ENCODE data around the gene NDUFS5. TPM values are rescaled to one million over a fixed set of nuclear protein-coding genes. Genes with fewer than 3 reads are reported as not detected.
"Not testable (repeated sequence)": the region's sequence is repeated elsewhere in the genome, so short reads cannot be mapped to it uniquely, and the experiment has no call there.

NDUFS5 gene
- total RNA-seq, 1 donor from 2014 or later, result 212 TPM

GRCh38 chr1:39061951-39062350 is 35.8 kb downstream of the NDUFS5 start:
- TF ChIP-seq CTCF (conservative IDR thresholded peaks at IDR 0.05), result no peak
- Mint-ChIP-seq H3K9me3 (no peaks in the 10 kb centered on the region), H3K27ac (no peak overlapping the region), H3K36me3 (no peaks in the 10 kb centered on the region), H3K4me1 (ENCODE audit: unreplicated experiment) (no peaks in the 10 kb centered on the region), H3K27me3 (no peaks in the 10 kb centered on the region), H3K4me3 (no peak overlapping the region)
- DNase-seq (ENCODE audit: extremely low spot score, unreplicated experiment), result no peak

GRCh38 chr1:39063191-39063590 is 37.0 kb downstream of the NDUFS5 start:
- H3K4me1 Mint-ChIP-seq (ENCODE audit: unreplicated experiment), result no peaks in the 10 kb centered on the region
- no peak for TF ChIP-seq CTCF (conservative IDR thresholded peaks at IDR 0.05)
- no peaks in the 10 kb centered on the region for H3K27me3 Mint-ChIP-seq
- H3K9me3 Mint-ChIP-seq, result no peaks in the 10 kb centered on the region
- no peak for DNase-seq (ENCODE audit: extremely low spot score, unreplicated experiment)
- H3K4me3 Mint-ChIP-seq, result no peak overlapping the region
- H3K27ac Mint-ChIP-seq, result no peak overlapping the region
- H3K36me3 Mint-ChIP-seq, result no peaks in the 10 kb centered on the region

GRCh38 chr1:39063775-39064174 is 37.6 kb downstream of the NDUFS5 start:
- no peaks in the 10 kb centered on the region for H3K27me3 Mint-ChIP-seq
- H3K4me3 Mint-ChIP-seq, result no peak overlapping the region
- no peaks in the 10 kb centered on the region for H3K9me3 Mint-ChIP-seq
- DNase-seq (ENCODE audit: extremely low spot score, unreplicated experiment), result no peak
- H3K27ac Mint-ChIP-seq, result no peak overlapping the region
- no peaks in the 10 kb centered on the region for H3K4me1 Mint-ChIP-seq (ENCODE audit: unreplicated experiment)
- TF ChIP-seq CTCF (conservative IDR thresholded peaks at IDR 0.05), result no peak
- no peaks in the 10 kb centered on the region for H3K36me3 Mint-ChIP-seq

- Mint-ChIP-seq H3K4me1 (ENCODE audit: unreplicated experiment) (no peaks in the 10 kb centered on the region), H3K27ac (no peak overlapping the region)
Observed at GRCh38 chr1:39065542-39065941, 39.4 kb downstream of the NDUFS5 start.

GRCh38 chr1:39068227-39068626 is 42.1 kb downstream of the NDUFS5 start:
- not testable (repeated sequence) for H3K27ac Mint-ChIP-seq

More at GRCh38 chr1:39065542-39065941, 39.4 kb downstream of the NDUFS5 start:
- H3K27me3 Mint-ChIP-seq, result no peaks in the 10 kb centered on the region
- no peak for TF ChIP-seq CTCF (conservative IDR thresholded peaks at IDR 0.05)
- H3K9me3 Mint-ChIP-seq, result no peaks in the 10 kb centered on the region
- H3K36me3 Mint-ChIP-seq, result no peaks in the 10 kb centered on the region
- H3K4me3 Mint-ChIP-seq, result no peak overlapping the region
- no peak for DNase-seq (ENCODE audit: extremely low spot score, unreplicated experiment)

GRCh38 chr1:39071557-39071956 is 45.4 kb downstream of the NDUFS5 start:
- not testable (repeated sequence) for H3K9me3 Mint-ChIP-seq; H3K27ac Mint-ChIP-seq; H3K4me1 Mint-ChIP-seq (ENCODE audit: unreplicated experiment); DNase-seq (ENCODE audit: extremely low spot score, unreplicated experiment); H3K4me3 Mint-ChIP-seq; H3K27me3 Mint-ChIP-seq; H3K36me3 Mint-ChIP-seq

More at GRCh38 chr1:39068227-39068626, 42.1 kb downstream of the NDUFS5 start:
- H3K4me1 Mint-ChIP-seq (ENCODE audit: unreplicated experiment); H3K9me3 Mint-ChIP-seq; H3K36me3 Mint-ChIP-seq; H3K4me3 Mint-ChIP-seq; H3K27me3 Mint-ChIP-seq; DNase-seq (ENCODE audit: extremely low spot score, unreplicated experiment): not testable (repeated sequence)
